ENCODE measurements around the gene TSHZ3. TPM values are rescaled to one million over a fixed set of nuclear protein-coding genes. Genes with fewer than 3 reads are reported as not detected.

The TSHZ3 gene
- total and polyA plus RNA-seq, 2 of the 13 experiments (the other 11 are each of a cell fraction or from before 2014, with no cell fraction given): not detected

DNA sequence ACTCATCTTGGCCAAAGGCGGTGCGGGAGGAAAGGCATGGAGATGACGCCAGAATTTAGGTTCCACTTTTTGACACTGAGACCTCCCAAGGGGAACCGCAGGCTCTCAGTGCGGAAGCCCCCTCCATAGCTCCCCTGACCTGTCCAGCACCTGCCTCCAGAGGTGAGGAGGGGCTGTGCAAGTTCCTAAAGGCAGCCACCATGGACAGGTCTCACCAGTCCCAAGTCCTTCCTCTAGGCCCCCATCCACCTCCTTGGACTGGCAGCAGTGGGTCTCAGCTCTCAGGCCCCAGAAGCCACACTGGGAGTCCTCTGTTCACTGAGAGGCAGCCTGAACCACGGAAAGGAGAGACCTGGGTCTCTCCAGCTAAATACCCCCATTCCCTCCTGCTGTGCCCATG is 31.6 kb upstream of the TSHZ3 start (continued):
- TF ChIP-seq CENPT (CRISPR knock-in tag; IDR thresholded peaks at IDR 0.05; ENCODE audit: low read depth) (no peak), ZNF792 (CRISPR knock-in tag; IDR thresholded peaks at IDR 0.05) (no peak), JUNB (CRISPR knock-in tag; IDR thresholded peaks at IDR 0.05; ENCODE audit: borderline replicate concordance) (no peak), ZNF354B (CRISPR knock-in tag; IDR thresholded peaks at IDR 0.05) (no peak)
- TF ChIP-seq, protein P1, sequence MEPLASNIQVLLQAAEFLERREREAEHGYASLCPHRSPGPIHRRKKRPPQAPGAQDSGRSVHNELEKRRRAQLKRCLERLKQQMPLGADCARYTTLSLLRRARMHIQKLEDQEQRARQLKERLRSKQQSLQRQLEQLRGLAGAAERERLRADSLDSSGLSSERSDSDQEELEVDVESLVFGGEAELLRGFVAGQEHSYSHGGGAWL (CRISPR knock-in tag; IDR thresholded peaks at IDR 0.05): no peak
- TF ChIP-seq, protein P2, sequence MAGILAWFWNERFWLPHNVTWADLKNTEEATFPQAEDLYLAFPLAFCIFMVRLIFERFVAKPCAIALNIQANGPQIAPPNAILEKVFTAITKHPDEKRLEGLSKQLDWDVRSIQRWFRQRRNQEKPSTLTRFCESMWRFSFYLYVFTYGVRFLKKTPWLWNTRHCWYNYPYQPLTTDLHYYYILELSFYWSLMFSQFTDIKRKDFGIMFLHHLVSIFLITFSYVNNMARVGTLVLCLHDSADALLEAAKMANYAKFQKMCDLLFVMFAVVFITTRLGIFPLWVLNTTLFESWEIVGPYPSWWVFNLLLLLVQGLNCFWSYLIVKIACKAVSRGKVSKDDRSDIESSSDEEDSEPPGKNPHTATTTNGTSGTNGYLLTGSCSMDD (CRISPR knock-in tag; IDR thresholded peaks at IDR 0.05): no peak

DNA sequence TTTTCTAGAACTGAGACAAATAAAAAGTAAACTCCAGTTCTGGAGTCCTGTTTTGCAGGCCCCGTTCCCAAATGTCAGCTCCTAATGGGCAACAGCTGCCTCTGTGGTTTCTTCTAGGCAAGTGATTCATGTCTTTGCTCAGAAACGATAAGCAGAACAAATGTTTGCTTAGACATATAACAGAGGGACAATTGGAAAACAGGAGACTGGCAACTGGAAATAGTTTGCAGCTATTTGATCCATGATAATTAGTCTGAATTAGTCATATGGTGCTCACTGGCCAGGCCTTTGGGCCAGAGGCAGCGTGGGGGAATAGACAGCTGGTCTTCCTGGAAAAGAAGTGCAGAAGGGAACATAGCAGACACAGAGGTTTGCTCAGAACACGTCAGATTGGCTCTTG is 29.2 kb upstream of the TSHZ3 start:
- in situ Hi-C loops (cut with HindIII; ENCODE audit: extremely low pct_ligation_motif_present, low pct_unique_long_range_greater_than_20kb) (no loop called here), intact Hi-C loops (cut with micrococcal nuclease; ENCODE audit: unreplicated experiment) (no loop called here)
- no peaks in the 10 kb centered on the region for H3K79me2 ChIP-seq (ENCODE audit: insufficient read depth, low read length)
- ChIA-PET POLR2A (no interaction called here), CTCF (ENCODE audit: low intra/inter-chr PET ratio, low total read pairs) (no interaction called here)
- BruUV-seq (replicated peaks): no TSS peak
- H3K4me3 ChIP-seq (replicated peaks in 1 of 3; ENCODE audit: insufficient read depth in 1 of 3, low read depth in 2 of 3, low read length in 3 of 3): no peak overlapping the region
- ATAC-seq (no peak), FAIRE-seq (no peak), DNase-seq (ENCODE audit: low spot score) (peak; percentile 4)
- no peaks in the 10 kb centered on the region; the same call in 1 of the 2 replicates for H3K9me3 ChIP-seq (ENCODE audit: low read length)
- no peaks in the 10 kb centered on the region for H4K20me1 ChIP-seq (ENCODE audit: insufficient read depth, low read length)
- H3K27ac ChIP-seq (ENCODE audit: extremely low read length, insufficient read depth, low read length): no peak overlapping the region
- no peak overlapping the region for H3K9ac ChIP-seq (ENCODE audit: insufficient read depth, low read depth, low read length)
- no peaks in the 10 kb centered on the region for H3K36me3 ChIP-seq (replicated peaks in 1 of 2; ENCODE audit: control insufficient read depth in 1 of 2, insufficient read depth in 2 of 2, low read length in 2 of 2)
- no peaks in the 10 kb centered on the region; a peak in 1 of 5 replicates for H3K27me3 ChIP-seq (ENCODE audit: control insufficient read depth in 1 of 2, insufficient read depth in 2 of 2, low read length in 2 of 2)
- no peak overlapping the region for H3K4me2 ChIP-seq (ENCODE audit: low read depth, low read length)
- H3K4me1 ChIP-seq (ENCODE audit: insufficient read depth, low read length): no peaks in the 10 kb centered on the region
- H2AFZ ChIP-seq (ENCODE audit: low read length): no peak overlapping the region
- 0% methylated on average over 3 of the region's 4 CpGs for WGBS (ENCODE audit: low lambda C conversion rate)
- TF ChIP-seq MED8 (CRISPR knock-in tag; IDR thresholded peaks at IDR 0.05; ENCODE audit: insufficient replicate concordance): no peak
- TF ChIP-seq SRSF1 (optimal IDR thresholded peaks at IDR 0.05; ENCODE audit: low read depth, low read length): no peak
- no peak for TF ChIP-seq FOSL1 (CRISPR knock-in tag; IDR thresholded peaks at IDR 0.05; ENCODE audit: borderline replicate concordance)
- TF ChIP-seq HIVEP1 (CRISPR knock-in tag; IDR thresholded peaks at IDR 0.05): no peak
- no peak for TF ChIP-seq ZMYM2 (CRISPR knock-in tag; IDR thresholded peaks at IDR 0.05)
- no peak for TF ChIP-seq ZFP90 (CRISPR knock-in tag; IDR thresholded peaks at IDR 0.05; ENCODE audit: borderline replicate concordance)
- TF ChIP-seq MTA3 (CRISPR knock-in tag; IDR thresholded peaks at IDR 0.05): no peak
- TF ChIP-seq, protein P3, sequence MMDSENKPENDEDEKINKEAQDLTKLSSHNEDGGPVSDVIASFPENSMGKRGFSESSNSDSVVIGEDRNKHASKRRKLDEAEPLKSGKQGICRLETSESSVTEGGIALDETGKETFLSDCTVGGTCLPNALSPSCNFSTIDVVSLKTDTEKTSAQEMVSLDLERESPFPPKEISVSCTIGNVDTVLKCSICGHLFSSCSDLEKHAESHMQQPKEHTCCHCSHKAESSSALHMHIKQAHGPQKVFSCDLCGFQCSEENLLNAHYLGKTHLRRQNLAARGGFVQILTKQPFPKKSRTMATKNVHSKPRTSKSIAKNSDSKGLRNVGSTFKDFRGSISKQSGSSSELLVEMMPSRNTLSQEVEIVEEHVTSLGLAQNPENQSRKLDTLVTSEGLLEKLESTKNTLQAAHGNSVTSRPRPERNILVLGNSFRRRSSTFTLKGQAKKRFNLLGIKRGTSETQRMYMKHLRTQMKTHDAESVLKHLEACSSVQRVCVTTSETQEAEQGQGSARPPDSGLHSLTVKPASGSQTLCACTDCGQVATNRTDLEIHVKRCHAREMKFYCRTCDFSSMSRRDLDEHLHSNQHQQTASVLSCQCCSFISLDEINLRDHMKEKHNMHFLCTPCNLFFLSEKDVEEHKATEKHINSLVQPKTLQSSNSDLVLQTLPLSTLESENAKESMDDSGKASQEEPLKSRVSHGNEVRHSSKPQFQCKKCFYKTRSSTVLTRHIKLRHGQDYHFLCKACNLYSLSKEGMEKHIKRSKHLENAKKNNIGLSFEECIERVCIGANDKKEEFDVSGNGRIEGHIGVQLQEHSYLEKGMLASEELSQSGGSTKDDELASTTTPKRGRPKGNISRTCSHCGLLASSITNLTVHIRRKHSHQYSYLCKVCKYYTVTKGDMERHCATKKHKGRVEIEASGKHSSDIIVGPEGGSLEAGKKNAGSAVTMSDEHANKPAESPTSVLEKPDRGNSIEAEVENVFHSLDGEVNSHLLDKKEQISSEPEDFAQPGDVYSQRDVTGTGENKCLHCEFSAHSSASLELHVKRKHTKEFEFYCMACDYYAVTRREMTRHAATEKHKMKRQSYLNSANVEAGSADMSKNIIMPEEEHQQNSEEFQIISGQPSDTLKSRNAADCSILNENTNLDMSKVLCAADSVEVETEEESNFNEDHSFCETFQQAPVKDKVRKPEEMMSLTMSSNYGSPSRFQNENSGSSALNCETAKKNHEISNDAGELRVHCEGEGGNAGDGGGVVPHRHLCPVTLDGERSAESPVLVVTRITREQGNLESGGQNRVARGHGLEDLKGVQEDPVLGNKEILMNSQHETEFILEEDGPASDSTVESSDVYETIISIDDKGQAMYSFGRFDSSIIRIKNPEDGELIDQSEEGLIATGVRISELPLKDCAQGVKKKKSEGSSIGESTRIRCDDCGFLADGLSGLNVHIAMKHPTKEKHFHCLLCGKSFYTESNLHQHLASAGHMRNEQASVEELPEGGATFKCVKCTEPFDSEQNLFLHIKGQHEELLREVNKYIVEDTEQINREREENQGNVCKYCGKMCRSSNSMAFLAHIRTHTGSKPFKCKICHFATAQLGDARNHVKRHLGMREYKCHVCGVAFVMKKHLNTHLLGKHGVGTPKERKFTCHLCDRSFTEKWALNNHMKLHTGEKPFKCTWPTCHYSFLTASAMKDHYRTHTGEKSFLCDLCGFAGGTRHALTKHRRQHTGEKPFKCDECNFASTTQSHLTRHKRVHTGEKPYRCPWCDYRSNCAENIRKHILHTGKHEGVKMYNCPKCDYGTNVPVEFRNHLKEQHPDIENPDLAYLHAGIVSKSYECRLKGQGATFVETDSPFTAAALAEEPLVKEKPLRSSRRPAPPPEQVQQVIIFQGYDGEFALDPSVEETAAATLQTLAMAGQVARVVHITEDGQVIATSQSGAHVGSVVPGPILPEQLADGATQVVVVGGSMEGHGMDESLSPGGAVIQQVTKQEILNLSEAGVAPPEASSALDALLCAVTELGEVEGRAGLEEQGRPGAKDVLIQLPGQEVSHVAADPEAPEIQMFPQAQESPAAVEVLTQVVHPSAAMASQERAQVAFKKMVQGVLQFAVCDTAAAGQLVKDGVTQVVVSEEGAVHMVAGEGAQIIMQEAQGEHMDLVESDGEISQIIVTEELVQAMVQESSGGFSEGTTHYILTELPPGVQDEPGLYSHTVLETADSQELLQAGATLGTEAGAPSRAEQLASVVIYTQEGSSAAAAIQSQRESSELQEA (CRISPR knock-in tag; IDR thresholded peaks at IDR 0.05; ENCODE audit: not compliant biosample characterization): no peak
- no peak for TF ChIP-seq ZNF768 (CRISPR knock-in tag; IDR thresholded peaks at IDR 0.05)
- TF ChIP-seq KLF9 (CRISPR knock-in tag; IDR thresholded peaks at IDR 0.05; ENCODE audit: low read depth): no peak

Measured in HepG2 (cell line).